Breast epithelium (tissue), 4 donors: ENCODE measurements around the gene RND3. TPM values are rescaled to one million over a fixed set of nuclear protein-coding genes. Genes with fewer than 3 reads are reported as not detected.

ENCODE experiments used
- DNase-seq, 2 donors: peaks; one replicate each; pipeline ENCODE4 v3.0.0-alpha.2; 2019; ENCODE audit warnings: low spot score in 2 of 2
- H3K27ac ChIP-seq, 2 donors: fragments of 200-600 bp; sonication (generic) in 1 of 2; one replicate each; pipeline ENCODE4 v1.5.1; 2016 to 2019; ENCODE audit warnings: mild to moderate bottlenecking in 1 of 2
- H3K27me3 ChIP-seq, 2 donors: fragments of 200-600 bp; sonication (generic) in 1 of 2; one replicate each; pipeline versions ENCODE4 v1.5.1 to v1.6.0; 2017 to 2019; ENCODE audit warnings: control low read depth in 1 of 2, mild to moderate bottlenecking in 1 of 2
- H3K36me3 ChIP-seq: fragments of 200-600 bp; one replicate; pipeline ENCODE4 v1.5.1; 2019
- H3K4me1 ChIP-seq, 2 donors: fragments of 200-600 bp; sonication (generic); one replicate each; pipeline ENCODE4 v1.5.1; 2016 to 2019; ENCODE audit warnings: control low read depth in 1 of 2
- H3K4me3 ChIP-seq, 3 donors: fragments of 200-600 bp; sonication (generic); 1 replicate in 2 of 3; 2 replicates in 1 of 3; pipeline ENCODE4 v1.5.1; 2016 to 2019; ENCODE audit warnings: mild to moderate bottlenecking in 3 of 3, moderate library complexity in 2 of 3
- H3K9me3 ChIP-seq, 2 donors: fragments of 200-600 bp; sonication (generic) in 1 of 2; one replicate each; pipeline ENCODE4 v1.5.1; 2016 to 2019; ENCODE audit warnings: control low read depth in 1 of 2
- POLR2A ChIP-seq: fragments of 450-650 bp; IDR thresholded peaks from one replicate; pipeline ENCODE4 v1.6.1; 2016; ENCODE audit warnings: antibody characterized with exemption, mild to moderate bottlenecking, moderate library complexity
- POLR2AphosphoS5 ChIP-seq, 3 donors: sonication (generic); formaldehyde crosslinking; IDR thresholded peaks; one replicate each; pipeline ENCODE4 v1.6.1; 2017; ENCODE audit warnings: antibody characterized with exemption in 3 of 3
- intact Hi-C: fragments of 100-400 bp; cut with DNase I; formaldehyde crosslinking; loops from one replicate; pipeline ENCODE4 v1.15.1; 2023; ENCODE audit warnings: low total_unique reads
- total RNA-seq, 3 donors: library from RNA; depleted of rRNA; stranded (reverse); fragments of >200 nt; gene quantifications; one replicate each; pipeline ENCODE4 v1.1.0, GENCODE V29; 2016
- TF ChIP-seq, protein P1 (sequence below), 3 donors: fragments of 450-650 bp; IDR thresholded peaks; one replicate each; pipeline ENCODE4 v1.5.1; 2016 to 2017; ENCODE audit warnings: antibody characterized with exemption in 3 of 3, mild to moderate bottlenecking in 3 of 3, moderate library complexity in 3 of 3

Gene RND3
- total RNA-seq, 3 donors from 2014 or later: 89.1 to 105 (median 98.0) TPM

DNA sequence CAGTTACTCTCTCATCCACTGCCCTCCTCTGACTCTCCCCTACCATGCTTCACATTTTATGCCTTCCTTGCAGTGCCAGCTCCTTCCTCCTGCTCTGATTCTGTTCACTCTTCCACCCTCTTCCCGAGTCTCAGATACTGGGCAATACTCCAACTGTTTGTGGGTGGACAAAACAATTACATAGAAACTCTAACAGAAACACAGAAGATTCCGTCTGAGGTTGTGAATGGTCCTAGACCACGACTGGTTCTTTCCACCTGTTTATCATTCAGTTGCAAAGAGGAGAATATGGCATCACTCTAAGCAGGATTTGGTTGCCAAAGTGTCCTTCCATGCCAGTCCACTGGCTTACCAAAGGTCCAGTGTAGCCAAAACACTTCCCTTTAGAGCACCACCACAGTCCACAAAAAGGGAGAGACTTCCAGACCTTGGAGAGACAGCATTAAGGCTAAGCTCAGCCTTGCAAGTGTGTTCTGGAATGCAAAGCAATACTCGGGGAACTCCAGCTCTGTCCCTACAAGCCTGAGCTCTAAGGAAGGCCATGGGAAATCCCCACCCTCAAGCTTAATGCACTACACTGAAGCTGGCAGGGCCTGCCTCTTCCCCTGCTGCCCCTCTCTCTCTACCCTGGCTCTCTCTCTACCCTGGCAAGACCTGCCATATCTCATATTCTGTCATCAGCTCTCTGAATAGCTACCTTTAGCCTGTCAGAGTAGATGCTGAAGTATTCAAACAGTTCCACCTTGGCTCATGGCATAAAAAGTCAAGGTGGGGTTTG lies 33.6 kb upstream of the RND3 start:
- Histone ChIP-seq H3K27me3 (no peaks in the 10 kb centered on the region), H3K4me1 (no peaks in the 10 kb centered on the region), H3K27ac (peak overlapping the region in 1 of 2 donors; percentile 36), H3K36me3 (no peaks in the 10 kb centered on the region), H3K9me3 (peaks cover 0 to 4% of the 10 kb centered on the region in 2 donors), H3K4me3 (no peak overlapping the region)
- TF ChIP-seq, protein P1, sequence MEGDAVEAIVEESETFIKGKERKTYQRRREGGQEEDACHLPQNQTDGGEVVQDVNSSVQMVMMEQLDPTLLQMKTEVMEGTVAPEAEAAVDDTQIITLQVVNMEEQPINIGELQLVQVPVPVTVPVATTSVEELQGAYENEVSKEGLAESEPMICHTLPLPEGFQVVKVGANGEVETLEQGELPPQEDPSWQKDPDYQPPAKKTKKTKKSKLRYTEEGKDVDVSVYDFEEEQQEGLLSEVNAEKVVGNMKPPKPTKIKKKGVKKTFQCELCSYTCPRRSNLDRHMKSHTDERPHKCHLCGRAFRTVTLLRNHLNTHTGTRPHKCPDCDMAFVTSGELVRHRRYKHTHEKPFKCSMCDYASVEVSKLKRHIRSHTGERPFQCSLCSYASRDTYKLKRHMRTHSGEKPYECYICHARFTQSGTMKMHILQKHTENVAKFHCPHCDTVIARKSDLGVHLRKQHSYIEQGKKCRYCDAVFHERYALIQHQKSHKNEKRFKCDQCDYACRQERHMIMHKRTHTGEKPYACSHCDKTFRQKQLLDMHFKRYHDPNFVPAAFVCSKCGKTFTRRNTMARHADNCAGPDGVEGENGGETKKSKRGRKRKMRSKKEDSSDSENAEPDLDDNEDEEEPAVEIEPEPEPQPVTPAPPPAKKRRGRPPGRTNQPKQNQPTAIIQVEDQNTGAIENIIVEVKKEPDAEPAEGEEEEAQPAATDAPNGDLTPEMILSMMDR (IDR thresholded peaks at IDR 0.05): no peak
- TF ChIP-seq POLR2AphosphoS5 (IDR thresholded peaks at IDR 0.05) (no peak), POLR2A (no peak)
- DNase-seq: no peak
- intact Hi-C loops: no loop called here

DNA sequence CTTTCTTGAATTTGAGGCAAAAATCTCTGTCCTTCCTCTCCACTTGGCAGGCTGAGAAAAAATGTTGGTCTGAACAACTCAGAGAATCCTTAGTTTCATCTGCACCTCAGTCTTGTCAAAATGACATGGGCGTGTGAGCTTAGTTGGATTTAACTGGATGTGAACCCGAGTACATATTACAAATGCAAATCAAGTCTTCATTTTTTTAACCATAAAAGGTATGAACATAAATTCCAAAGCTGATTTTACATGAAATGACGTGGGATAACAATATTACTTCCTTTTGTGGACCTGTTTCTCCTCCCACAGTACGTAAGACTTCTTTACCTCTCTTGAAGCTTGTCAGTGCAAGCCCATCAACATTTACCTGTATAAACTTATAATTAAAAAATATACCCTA lies 32.6 kb upstream of the RND3 start:
- intact Hi-C loops: no loop called here
- no peak for DNase-seq

GRCh38 chr2:150517951-150518680 lies 30.6 kb upstream of the RND3 start:
- H3K9me3 ChIP-seq: no peaks in the 10 kb centered on the region
- H3K36me3 ChIP-seq: no peaks in the 10 kb centered on the region
- no peak overlapping the region for H3K4me3 ChIP-seq
- H3K27me3 ChIP-seq: no peaks in the 10 kb centered on the region
- TF ChIP-seq, protein P1 (IDR thresholded peaks at IDR 0.05): no peak
- TF ChIP-seq POLR2AphosphoS5 (IDR thresholded peaks at IDR 0.05) (no peak), POLR2A (no peak)
- H3K27ac ChIP-seq: peak overlapping the region in 1 of 2 donors; percentile 41
- intact Hi-C loops: no loop called here
- H3K4me1 ChIP-seq: no peaks in the 10 kb centered on the region
- no peak for DNase-seq

More for the DNA sequence above, 32.6 kb upstream of the RND3 start:
- Histone ChIP-seq H3K27ac (no peak overlapping the region), H3K4me1 (no peaks in the 10 kb centered on the region), H3K9me3 (peaks cover 0 to 4% of the 10 kb centered on the region in 2 donors), H3K27me3 (no peaks in the 10 kb centered on the region), H3K36me3 (no peaks in the 10 kb centered on the region), H3K4me3 (no peak overlapping the region)
- TF ChIP-seq, protein P1 (IDR thresholded peaks at IDR 0.05): no peak
- TF ChIP-seq POLR2AphosphoS5 (IDR thresholded peaks at IDR 0.05) (no peak), POLR2A (no peak)

DNA sequence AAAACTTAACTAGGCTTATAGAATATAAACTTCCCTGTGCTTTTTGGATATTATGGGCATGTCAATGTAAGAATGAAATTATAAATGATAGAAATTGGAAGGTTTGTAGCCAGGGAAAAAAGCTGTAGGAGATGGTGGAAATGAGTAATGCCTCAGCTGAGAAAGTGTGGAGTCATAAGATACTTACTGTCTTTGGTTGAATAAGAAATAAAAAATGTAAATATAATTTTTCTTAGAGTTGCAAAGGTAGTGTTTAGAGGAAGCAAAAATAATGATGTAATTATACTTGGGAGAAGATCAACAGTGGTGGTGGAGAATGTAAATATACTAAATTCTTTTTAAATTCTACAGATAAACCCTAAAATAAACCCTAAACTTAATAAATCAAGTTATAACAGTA lies 26.2 kb upstream of the RND3 start:
- Histone ChIP-seq H3K36me3 (no peaks in the 10 kb centered on the region), H3K4me1 (no peaks in the 10 kb centered on the region), H3K27me3 (no peaks in the 10 kb centered on the region), H3K27ac (no peak overlapping the region), H3K4me3 (no peak overlapping the region), H3K9me3 (no peaks in the 10 kb centered on the region)
- TF ChIP-seq, protein P1 (IDR thresholded peaks at IDR 0.05): no peak
- TF ChIP-seq POLR2A: no peak
- TF ChIP-seq POLR2AphosphoS5 (IDR thresholded peaks at IDR 0.05): no peak
- DNase-seq: no peak
- intact Hi-C loops: no loop called here
